Effector CD4-positive, alpha-beta T cell (primary cell): ENCODE data around the gene LRRC36.

Experiments used
- DNase-seq: peaks from one replicate; pipeline ENCODE4 v3.0.0-alpha.2; 2020

Gene LRRC36

DNA sequence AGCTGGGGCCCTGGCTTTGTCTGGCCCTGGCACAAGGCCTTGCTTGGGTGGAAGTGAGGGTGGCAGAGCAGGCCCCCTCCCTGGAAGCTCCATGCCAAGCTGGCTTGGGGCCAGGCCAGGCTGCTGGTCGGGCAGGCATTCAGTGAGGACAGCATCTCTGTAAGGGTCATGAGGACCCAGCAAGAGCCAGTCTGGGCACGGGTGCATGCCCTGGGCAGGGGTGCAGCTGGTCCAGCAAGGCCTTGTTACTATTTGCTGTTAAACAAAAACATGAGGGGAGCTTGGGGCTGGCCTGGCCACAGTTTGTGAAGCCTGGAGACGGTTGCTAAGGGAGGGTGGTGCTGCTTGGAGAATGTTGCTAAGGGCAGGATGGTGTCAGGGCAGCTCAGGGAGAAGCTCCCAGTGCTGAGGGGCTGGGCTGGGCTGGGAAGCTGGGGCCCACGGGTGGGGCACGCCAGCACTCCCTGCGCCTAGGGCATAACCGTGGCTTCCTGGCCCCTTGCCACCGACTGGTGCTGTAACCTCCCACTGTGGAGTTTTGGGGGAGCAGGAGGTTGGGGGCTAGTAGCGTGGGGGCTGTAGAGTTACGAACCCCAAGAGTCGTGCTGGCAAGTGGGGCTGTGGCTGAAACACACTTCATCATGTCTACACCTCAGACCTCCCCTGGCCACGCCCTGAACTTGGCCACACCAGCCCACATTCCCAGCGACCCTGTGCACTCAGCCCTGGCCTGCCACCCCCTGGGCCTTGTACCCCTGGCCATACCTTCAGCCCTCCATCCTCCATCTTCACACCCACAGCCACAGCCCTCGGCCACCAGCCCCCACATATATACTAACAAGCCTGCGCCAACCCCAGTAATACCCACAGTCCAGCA, 65.0 kb downstream of the LRRC36 start:
- no peak for DNase-seq

DNA sequence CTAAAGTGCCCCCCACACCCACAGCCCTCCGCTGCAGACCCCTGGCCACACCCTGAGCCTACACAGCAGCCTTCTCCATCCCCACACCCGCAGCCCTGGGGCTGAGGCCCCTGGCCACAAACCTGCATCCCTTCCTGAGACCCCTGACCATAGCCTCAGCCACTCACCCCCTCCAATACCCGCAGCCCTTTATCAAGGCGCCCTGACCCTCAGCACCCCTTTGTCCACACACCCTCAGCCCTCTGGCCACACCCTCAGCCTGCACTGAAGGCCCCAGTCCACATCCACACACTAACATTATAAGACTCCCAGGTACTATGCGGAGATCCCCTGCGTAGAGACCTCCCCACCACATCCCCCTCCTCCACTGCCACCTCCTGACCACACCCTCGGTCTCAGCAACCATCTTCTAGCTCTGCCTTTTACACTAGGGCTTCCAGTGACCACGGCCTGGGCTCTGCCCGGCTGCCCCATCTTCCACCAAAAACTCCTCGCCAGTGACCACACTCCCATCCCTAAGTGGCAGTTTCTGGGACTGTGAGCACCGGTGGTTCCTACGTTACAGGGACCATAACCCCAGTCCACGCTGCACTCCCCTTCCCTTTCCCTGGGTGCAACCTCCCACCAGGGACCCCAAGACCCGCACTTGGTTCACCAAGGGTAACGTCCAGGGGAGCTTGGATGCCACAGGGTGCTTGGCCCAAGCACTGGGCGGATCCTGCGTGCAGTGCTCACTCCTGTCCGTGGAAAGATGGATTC, 65.9 kb downstream of the LRRC36 start:
- no peak for DNase-seq

- DNase-seq: no peak
Measured at GRCh38 chr16:67393111-67393787, 66.6 kb downstream of the LRRC36 start, which contains the start of gene TPPP3. TSS of gene TPPP3 (minus strand) at chr16:67393498. CDS start at chr16:67391111, 2,387 bp downstream.

GRCh38 chr16:67393788-67394154, 67.2 kb downstream of the LRRC36 start:
- no peak for DNase-seq

- DNase-seq: no peak
Measured at GRCh38 chr16:67394155-67395104, 67.8 kb downstream of the LRRC36 start.

DNA sequence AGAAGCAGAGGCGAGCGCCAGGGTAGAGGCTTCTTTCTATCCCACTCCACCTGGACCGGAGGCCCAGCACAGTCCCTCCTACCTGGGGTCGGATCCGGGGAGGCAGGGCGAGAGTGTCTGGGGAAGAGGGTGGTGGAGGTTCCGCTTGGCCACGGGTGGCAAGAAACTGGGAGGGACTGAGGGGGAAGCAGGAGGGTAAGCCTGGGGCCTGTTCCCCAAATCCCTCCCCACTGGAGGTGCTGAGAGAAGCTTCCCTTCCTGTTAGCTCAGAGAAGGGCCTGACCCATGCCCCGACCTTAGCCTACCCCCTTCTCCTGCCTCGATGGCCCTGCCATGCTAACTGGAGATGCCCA, 68.5 kb downstream of the LRRC36 start:
- no peak for DNase-seq

DNA sequence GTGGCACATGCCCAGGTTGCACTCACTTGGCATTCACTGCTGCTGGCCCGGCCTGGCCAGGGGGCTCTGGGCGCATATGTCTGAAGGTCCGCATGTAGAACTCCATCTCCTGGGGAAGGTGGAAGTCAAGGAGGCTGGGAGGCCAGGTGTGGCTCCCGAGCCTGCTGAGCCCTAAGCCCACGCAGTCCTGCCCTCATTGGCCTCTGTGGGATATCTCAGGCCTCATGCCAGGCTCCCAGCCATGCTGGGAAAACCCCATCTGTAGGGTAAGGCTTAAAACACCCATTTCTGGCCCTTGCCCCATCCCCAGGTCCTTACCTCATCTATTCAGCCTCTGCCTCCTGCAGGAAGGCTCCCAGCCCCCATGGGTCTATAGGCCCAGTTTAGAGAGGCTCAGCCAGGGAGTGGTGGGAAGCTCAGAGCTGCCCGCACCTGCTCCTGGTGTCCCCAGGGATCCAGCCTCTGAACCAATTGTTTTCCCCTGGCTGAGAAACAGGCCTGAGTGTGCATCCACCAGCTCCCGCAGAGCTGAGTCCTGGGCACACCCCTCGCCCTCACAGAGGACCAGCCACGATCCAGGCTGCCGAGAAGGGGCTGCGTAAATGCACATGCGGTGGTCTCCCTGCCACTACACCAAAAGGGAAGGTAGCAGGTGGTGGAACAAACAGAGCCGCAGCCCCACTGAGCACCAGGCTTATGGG, 69.0 kb downstream of the LRRC36 start:
- DNase-seq: no peak

DNA sequence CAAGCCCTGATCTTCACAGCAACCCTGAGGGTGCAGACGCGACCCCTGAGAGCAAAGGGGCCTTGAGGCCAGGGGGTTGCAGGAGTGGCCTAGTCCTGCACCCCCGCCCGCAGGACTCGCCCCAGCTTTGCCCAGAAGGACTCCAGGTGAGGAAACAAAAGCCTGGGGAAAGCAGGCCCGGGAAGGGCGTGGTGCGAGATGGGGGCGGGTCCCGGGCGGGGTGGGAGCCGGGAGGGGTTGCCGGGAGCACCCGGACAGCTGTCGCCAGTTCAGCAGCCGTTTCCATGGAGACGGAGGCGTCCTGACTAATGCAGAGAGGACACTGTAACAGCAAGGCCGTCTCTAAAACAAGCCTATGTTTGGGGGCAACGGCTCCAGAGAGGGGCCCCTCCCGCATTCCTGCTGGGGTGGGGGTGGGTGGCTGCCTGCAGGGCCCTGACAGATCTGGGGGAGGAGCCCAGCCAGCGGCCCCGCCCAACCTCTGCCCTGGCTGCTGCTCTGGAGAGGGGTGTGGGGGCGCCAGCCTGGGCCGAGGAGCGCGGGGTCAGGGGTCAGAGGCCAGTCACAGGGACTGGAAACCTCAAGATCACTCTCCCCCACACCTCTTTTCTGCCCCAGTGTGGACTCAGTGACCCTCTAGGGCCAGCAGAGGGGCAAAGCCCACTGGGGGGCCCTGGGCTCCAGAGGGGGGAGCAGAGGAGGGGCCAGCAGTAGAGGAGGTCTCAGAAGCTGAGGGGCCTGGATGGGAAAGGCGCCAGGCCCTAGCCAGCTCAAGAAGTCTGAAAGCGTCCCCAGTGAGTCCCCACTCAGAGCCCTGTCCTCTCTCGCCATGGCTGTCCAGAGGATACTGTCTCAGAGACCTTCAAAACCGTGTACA, 69.8 kb downstream of the LRRC36 start:
- no peak for DNase-seq

DNA sequence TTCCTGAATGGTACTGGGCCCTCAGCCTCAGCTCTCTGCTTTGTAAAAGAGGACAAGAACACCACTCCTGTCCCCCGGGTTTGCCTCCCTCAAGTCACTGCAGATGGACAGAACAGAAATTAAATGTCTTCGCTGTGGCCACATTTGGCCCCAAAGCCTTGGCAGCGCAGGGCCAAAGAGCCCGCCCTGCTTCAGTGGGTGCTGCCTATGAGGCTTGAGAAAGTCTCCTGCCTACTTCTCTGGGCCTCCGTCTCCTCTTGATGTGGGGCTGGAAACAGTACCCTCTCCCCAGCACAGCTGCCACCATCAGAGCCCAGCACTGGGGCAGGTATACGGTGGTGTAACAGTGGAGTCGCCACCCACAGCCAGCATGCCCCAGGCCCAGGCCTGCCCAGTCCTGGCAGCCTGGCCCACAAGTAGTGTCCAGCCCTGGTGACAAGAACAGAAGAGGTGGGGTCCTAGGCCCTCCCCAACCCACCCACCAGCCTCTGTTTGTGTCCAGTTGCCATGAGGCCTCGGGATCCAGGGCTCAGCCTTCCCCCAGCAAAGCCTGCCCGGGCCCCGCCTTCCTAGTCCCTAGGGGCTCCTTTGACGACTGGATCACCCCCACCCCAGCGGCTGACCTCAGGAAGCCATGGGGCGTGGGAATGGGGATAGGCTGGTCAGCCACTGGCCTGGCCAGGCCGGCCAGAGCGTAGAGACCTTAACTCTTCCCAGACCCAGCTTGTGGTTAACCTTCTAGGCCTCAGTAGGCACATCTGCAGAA, 70.6 kb downstream of the LRRC36 start:
- DNase-seq: no peak

- no peak for DNase-seq
Measured at GRCh38 chr16:67397812-67398545, 71.4 kb downstream of the LRRC36 start.

GRCh38 chr16:67398546-67399217, 72.1 kb downstream of the LRRC36 start:
- DNase-seq: no peak

DNA sequence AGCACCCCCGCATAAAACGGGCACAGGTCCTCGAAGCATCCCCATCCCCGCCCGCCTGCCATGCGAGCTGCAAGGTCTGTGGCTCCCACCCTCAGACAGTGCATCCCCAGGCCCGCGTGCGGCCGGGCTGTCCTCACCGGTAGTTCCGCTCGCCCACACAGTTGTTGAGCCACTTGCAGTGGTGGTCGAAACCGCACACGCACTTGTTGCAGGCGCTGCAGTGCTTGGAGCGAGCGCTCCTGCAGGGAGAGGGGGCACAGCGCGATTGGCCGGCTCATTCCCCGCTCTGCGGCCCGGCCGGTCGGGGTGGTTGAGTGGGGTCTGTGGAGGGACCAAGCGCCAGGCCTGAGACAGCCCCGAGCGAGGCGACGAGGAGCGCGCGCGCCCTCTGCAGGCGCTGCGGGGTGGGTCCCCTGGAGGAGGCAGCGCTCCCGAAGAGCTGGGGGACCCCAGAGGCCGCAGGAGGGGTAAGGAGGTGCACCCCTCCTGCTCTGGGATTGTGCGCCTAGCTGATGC, 72.7 kb downstream of the LRRC36 start:
- no peak for DNase-seq

GRCh38 chr16:67399749-67400704, 73.4 kb downstream of the LRRC36 start:
- DNase-seq: no peak

DNA sequence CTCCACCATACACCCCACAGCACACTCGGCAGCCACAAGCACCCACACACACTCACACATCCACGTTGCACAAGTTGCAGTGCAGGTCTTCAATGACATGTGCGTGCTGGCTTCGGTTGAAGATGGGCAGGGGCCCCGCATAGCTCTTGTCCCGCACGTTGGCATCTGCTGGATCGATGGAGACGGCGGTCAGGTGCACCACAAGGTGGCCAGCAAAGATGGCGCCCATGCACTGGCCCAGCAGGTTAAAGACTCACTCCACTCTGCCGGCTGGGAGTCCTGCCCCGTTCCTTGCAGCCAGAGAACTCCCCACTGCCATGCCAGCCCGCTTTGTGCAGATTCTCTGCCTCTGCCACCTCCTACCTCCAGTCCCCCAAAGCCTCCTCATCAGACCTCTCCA, 74.3 kb downstream of the LRRC36 start:
- DNase-seq: no peak

GRCh38 chr16:67403976-67404555, 77.5 kb downstream of the LRRC36 start:
- DNase-seq: no peak

DNA sequence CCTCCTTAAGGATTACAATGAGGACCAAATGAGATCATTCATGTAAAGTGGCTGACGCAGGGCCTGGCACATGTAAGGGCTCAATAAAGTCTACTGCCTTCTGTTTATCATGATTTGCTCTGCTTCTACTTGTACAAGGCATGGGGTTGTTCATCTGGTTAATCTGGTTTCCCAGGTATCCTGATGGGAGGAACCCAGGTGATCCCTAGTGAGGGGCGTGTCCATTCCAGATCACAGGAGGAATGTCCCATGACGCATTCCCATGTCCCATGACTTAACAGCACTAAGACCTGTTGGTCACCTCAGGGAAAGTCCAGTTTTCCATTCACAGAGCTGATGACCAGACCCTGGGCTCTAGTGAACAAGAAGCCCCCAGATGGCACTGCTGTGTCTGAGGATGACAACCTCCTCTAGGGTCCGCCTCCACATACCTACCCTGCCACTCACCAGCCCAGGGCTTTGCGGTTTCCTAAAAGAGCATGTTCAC, 78.2 kb downstream of the LRRC36 start:
- DNase-seq: no peak

GRCh38 chr16:67405336-67405735, 78.7 kb downstream of the LRRC36 start:
- DNase-seq: no peak
